Measurements from ENCODE around the gene C1orf74.
"Not testable (repeated sequence)": the region's sequence is repeated elsewhere in the genome, so short reads cannot be mapped to it uniquely, and the experiment has no call there.

Gene C1orf74

GRCh38 chr1:209805341-209805781 lies 21.0 kb upstream of the C1orf74 start:
- no peak for DNase-seq

DNA sequence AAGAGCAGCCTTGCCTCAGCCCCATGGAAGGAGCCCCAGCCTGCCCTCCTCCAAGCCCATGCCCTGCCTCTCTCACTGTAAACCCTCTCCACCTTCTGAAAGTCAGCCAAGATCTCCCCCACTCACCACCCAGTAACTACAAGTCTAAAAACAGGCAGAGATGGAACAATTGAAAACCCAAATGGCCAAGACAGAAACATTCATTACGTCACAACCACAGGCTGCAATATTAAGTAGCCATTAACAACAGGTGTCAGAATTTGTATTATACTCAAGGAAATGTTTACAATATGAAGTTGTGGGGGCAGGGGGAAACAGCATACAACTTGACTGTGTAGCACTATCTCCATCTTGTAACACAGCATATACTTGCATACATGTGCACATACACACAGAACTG lies 19.2 kb upstream of the C1orf74 start:
- no peak for DNase-seq

- no peak for DNase-seq
Measured at GRCh38 chr1:209802780-209803152, 18.4 kb upstream of the C1orf74 start.

GRCh38 chr1:209802117-209802779 lies 17.9 kb upstream of the C1orf74 start:
- DNase-seq: no peak

- no peak for DNase-seq
Measured at GRCh38 chr1:209800984-209801834, 16.9 kb upstream of the C1orf74 start.

- DNase-seq: no peak
Measured at GRCh38 chr1:209797978-209798639, 13.8 kb upstream of the C1orf74 start.

DNA sequence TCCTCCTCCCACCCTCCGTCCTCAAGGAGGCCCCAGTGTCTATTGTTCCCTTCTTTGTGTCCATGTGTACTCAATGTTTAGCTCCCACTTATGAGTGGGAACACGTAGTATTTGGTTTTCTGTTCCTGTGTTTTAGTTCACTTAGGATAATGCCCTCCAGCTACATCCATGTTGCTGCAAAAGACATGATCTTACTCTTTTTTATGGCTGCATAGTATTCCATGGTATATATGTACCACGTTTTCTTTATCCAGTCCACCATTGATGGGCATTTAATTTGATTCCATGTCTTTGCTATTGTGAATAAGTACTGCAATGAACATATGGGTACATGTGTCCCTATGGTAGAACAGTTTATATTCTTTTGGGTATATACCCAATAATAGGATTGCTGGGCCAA lies 9.4 kb upstream of the C1orf74 start:
- DNase-seq: not testable (repeated sequence)

GRCh38 chr1:209791920-209792319 lies 7.6 kb upstream of the C1orf74 start:
- DNase-seq: no peak

DNA sequence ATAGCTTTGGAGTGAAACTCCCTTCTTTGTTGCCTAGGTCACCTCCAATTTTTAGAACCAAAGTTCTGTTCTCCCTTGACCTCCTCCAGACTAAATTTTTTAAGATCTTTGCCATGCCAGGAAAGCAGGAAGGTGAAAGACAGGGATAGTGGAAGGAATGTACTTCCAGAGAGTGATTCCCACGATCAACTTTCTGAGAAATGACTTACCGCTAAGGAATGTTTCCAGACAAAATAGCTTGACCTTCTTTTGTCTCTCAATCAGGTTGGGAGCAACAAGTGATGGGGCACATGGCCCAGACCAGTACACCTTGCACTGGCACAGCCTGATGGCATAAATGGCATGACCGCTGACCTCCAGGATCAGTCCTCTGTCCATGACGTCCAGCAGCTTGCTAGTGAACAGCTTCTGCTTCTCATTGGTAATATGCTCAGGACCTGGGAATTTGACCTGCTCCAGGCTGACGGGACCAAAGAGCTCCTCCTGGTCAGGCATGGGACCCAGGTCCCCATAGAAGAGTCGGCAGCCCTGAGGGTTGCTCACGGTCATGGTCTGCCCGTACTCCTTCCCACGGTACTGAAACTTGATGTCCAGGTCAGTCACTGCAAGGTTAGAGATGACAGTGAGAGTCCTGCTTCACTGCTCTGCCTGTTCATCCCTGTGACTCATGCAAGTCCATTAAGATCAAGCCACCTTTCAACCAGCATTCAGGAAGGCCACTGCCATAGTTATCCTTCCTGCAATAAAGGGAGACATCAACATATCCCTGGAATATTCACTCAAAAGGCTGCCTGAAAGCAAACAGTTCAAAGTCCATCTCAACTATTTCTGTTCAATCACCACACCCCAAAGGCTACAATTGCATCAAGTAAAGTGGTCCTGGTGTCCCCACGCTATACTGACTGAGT lies 6.2 kb upstream of the C1orf74 start:
- DNase-seq: no peak

DNA sequence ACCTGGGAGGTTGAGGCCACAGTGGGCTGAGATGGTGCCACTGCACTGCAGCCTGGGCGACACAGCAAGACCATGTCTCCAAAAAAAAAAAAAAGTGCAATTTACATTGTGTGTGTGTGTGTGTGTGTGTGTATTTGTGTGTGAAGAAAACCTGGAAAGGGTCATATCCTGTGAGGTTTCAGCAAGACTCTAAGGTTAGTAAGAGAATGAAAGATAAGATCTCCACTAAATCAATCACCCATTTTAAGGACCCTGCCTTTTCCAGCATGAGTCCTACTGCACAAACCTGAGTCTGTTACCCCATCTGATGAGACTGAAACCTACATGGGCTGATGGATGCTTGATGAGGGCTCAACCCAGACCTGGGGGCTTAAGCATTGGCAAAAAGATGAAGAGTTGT lies 4.9 kb upstream of the C1orf74 start:
- no peak for DNase-seq

DNA sequence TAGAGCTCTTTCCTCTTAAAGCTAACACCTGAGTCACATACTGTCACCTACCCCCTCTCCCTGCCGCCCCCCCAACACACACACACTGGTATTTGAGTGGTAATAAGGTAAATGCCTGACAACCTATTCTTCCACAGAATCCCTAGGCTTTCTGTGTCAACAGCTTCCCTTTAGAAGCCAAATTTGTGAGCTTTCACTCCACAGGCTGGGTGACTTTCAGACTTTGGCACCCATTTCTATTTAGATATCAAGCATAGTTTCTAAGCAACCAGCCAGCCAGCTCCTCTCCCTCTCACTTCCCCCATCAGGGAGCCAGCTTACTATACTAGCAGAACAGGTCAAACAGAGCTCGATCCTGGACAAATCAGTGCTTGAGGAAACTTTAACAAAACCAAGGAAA lies 3.2 kb upstream of the C1orf74 start:
- no peak for DNase-seq

DNA sequence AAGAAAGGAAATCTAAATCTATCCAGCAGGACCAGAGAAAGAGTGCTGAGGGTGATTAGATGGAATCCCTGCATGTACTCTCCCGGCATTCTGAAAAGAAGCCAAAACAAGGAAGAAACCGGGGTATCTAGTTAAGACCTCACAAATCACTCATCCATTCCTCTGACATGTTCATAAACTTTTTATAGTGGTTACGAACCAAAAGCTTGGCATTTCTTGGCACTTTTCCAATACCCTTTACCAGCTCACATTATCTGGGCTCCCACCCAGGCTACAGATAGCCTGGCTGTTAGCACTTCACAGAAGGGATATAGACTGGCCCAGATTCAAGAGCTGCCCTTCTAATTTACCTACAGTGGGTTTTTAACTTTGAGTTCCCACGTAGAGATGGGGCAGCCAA lies 1.8 kb upstream of the C1orf74 start:
- no peak for DNase-seq

- DNase-seq: no peak
Measured at GRCh38 chr1:209785592-209785991, 1.2 kb upstream of the C1orf74 start.

GRCh38 chr1:209783386-209783785 lies 973 bp downstream of the C1orf74 start:
- DNase-seq: peak in 1 of 6 experiments; percentile 11

- DNase-seq: no peak
Measured at GRCh38 chr1:209780268-209780667, 4.1 kb downstream of the C1orf74 start.

DNA sequence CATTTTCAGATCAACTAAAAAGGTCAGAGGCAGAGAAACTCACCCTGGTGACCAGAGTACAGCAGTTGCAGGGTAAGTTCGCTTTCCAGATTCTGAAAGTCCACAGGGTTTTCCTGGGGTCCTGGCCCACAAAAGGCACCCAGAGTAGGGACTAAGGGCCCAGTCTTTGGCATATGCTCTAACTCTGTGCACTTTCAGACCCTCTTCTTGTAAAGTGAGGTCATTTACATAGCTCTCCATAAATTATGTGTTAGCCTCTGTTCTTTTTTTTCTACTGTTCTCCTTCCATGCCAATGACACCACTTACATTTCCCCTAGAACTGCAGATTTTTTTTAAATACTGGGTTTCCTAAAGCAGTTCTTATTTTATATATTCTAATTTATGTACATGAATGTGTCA lies 6.3 kb downstream of the C1orf74 start:
- DNase-seq: no peak

GRCh38 chr1:209777587-209777986 lies 6.8 kb downstream of the C1orf74 start:
- no peak for DNase-seq

GRCh38 chr1:209775678-209776077 lies 8.7 kb downstream of the C1orf74 start:
- DNase-seq: no peak

DNA sequence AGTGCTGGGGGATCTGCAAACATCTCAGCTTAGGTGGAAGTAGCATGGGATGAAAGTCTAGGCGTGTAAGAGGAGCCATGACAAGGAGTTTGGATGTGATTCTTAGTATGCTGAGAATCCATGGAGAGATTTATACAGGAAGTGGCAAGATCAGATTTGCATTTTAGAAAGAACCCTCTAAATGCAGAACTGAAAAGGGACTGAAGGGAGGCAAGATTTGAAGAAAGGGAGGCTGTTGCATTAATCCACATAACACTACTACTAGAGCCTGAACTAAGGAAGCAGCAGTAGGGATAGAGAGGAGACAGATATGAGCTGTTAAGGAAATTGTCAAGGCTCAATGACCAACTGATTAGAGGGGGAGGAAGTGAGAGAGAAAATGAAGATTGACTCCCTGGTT lies 9.8 kb downstream of the C1orf74 start:
- no peak for DNase-seq

DNA sequence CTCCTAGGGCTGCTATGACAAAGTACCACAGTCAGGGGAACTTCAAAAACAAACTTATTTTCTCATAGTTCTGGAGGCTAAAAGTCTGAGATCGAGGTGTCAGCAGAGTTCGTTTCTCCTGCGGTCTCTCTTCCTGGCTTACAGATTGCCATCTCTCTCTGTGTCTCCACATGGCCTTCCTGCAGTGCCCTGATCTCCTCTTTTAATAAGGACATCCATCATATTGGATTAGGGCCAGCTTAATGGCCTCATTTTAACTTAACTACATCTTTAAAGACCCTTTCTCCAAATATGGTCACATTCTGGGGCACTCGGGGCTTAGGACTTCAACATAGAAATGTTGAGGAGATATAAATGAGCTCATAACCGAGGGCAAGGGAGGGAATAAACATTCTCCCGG lies 12.2 kb downstream of the C1orf74 start:
- no peak for DNase-seq

- no peak for DNase-seq
Measured at GRCh38 chr1:209770636-209771415, 13.5 kb downstream of the C1orf74 start.

DNA sequence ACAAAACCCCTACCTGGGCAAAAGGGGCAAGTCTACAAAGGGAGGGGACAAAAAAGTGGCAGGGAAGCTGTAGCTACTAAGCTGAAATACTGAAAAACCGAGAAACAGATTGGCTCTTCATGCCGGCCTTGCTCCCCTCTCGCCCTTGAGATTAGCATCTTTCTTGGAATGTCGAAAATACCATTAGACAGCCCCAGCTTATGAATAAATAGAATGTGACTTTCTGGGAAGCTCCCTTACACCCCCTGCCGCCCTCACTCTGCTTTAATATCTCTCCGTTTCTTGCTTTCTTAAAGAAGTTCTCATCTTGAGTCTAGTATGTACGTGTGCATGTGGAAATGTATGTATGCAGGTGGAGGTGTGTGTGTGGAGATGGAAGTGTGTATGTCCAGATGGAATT lies 14.4 kb downstream of the C1orf74 start:
- no peak for DNase-seq

Data from stimulated activated naive CD4-positive, alpha-beta T cell (primary cell).